GM18505 (cell line): ENCODE data around the gene IFIT3.

ENCODE experiments used
- ATAC-seq: cut with Tn5 transposase; IDR thresholded peaks from one replicate; pipeline ENCODE4 v1.9.1; 2021; ENCODE audit not compliant: unreplicated experiment
- POLR2A ChIP-seq: IDR thresholded peaks from 4 replicates; pipeline ENCODE4 v1.6.1; 2011; ENCODE audit warnings: borderline replicate concordance; ENCODE audit not compliant: insufficient read depth, insufficient read length; ENCODE audit errors: extremely low read depth

Gene IFIT3

DNA sequence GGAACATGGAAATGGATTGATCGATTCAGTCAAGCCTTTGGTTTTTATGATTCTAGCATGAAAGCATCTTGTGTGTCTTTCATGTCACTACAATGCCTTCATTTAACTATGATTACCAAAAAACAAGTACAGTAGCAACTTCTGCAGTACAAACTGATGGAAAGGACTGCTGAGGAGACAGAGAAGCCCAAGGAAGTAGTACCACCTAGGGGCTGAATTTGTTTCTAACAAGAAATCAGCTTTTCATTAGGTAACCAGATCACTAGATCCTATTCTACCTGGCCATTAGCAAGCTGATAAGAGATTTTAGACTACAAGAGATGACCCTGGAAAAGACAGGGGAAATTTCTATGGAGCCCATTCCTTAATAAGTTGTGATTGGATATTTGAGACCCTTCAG lies 61.5 kb downstream of the IFIT3 start:
- TF ChIP-seq POLR2A, result no peak
- ATAC-seq, result no peak
